SJSA1 (cell line): ENCODE measurements around the gene NUB1. TPM values are rescaled to one million over a fixed set of nuclear protein-coding genes. Genes with fewer than 3 reads are reported as not detected.
"Not testable (repeated sequence)": the region's sequence is repeated elsewhere in the genome, so short reads cannot be mapped to it uniquely, and the experiment has no call there.

Experiments used
- DNase-seq, 2 experiments: peaks; one replicate each; pipeline ENCODE4 v3.0.0-alpha.2; 2015 to 2020; ENCODE audit warnings: low spot score in 2 of 2, low read depth in 1 of 2
- H3K27ac ChIP-seq: fragments of 250-450 bp; sonication (Bioruptor Pico); 2 replicates; pipeline ENCODE4 v1.5.1; 2020; ENCODE audit warnings: mild to moderate bottlenecking, moderate library complexity
- H3K27me3 ChIP-seq: fragments of 250-450 bp; sonication (Bioruptor Pico); replicated peaks from 2 replicates; pipeline ENCODE4 v1.5.1; 2020; ENCODE audit warnings: mild to moderate bottlenecking, moderate library complexity
- H3K36me3 ChIP-seq: fragments of 250-450 bp; sonication (Bioruptor Pico); 2 replicates; pipeline ENCODE4 v1.5.1; 2020; ENCODE audit warnings: mild to moderate bottlenecking
- H3K4me1 ChIP-seq: fragments of 250-450 bp; sonication (Bioruptor Pico); replicated peaks from 2 replicates; pipeline ENCODE4 v1.6.1; 2021; ENCODE audit warnings: mild to moderate bottlenecking
- H3K4me3 ChIP-seq: fragments of 250-450 bp; sonication (Bioruptor Pico); 2 replicates; pipeline ENCODE4 v1.5.1; 2020; ENCODE audit warnings: mild to moderate bottlenecking
- H3K9me3 ChIP-seq: fragments of 250-450 bp; sonication (Bioruptor Pico); replicated peaks from 2 replicates; pipeline ENCODE4 v1.5.1; 2020; ENCODE audit warnings: mild to moderate bottlenecking
- total RNA-seq: library from RNA; depleted of rRNA; stranded (reverse); fragments of >200 nt; shearing (Covaris generic); gene quantifications from 2 replicates; pipeline ENCODE4 v1.2.3, GENCODE V29; 2014; rRNA removed

NUB1 gene
- total RNA-seq = 50.6 and 50.7 TPM in 2 replicates

GRCh38 chr7:151341357-151342101 lies at the start of gene NUB1:
TSS of gene NUB1 (plus strand) at chr7:151341812. CDS start at chr7:151345350, 3,538 bp downstream.
- H3K36me3 ChIP-seq = peaks cover 17% of the 10 kb centered on the region
- no peaks in the 10 kb centered on the region for H3K27me3 ChIP-seq
- no peak within 1 kb of the TSS for H3K27ac ChIP-seq
- H3K4me3 ChIP-seq = peak within 1 kb of the TSS; percentile 79
- peak; percentile 90 for DNase-seq
- H3K4me1 ChIP-seq = peaks cover 8% of the 10 kb centered on the region; the same call in 1 of the 2 replicates
- H3K9me3 ChIP-seq = no peaks in the 10 kb centered on the region

- Histone ChIP-seq H3K27ac (no peak overlapping the region), H3K36me3 (no peaks in the 10 kb centered on the region), H3K4me3 (no peak overlapping the region), H3K9me3 (no peaks in the 10 kb centered on the region), H3K4me1 (no peaks in the 10 kb centered on the region), H3K27me3 (peaks cover 11% of the 10 kb centered on the region)
- DNase-seq = no peak
These were observed 48.8 kb upstream of the NUB1 start for GRCh38 chr7:151292850-151293249.

DNA sequence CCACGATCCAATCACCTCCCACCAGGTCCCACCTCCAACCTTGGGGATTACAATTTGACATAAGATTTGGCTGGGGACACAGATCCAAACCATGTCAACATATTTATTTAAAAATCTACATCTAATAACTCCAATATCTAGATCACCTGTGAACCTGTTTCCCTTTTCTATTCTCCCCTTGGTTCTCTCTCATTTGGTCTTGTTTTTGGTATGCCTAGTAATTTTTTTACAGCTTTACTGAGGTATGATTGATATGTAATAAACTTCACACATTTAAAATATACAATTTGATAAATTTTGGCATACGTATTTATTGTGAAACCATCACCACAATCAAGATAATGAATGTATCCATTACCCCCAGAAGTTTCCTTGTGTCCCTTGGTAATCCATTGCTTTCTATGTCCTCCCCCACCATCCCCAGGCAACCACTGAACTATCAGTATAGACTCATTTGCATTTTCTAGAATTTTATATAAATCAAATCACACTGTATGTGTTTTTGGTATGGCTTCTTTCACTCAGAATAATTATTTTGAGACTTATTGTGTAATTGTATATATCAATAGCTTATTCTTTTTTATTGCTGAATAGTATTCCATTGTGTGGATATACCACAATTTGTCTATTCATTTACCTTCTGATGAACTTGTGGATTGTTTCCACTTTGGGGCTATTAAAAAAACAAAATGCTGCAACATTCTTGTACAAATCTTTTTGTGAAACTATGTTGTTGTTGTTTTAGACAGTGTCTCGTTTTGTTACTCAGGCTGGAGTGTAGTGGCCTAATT lies 45.2 kb upstream of the NUB1 start:
- no peak overlapping the region for H3K27ac ChIP-seq
- no peak overlapping the region for H3K4me3 ChIP-seq
- peaks cover 11% of the 10 kb centered on the region for H3K27me3 ChIP-seq

DNA sequence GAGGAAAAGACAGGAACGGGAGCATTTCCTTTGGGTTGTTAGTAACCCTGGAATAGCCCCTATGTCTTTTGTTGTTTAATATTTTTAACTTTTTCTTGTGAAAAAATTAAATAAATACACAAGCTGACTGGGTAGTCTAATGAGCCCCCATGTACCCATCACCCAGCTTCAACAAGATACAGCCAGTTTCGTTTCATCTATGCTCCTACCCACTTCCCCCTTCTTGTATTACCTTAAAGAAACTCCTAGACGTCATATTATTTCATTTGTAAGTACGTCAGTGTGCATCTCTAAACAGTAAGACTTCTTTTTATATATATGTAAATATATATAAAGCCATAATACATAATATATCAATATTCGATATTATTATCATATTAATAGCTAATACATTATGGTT lies 42.8 kb upstream of the NUB1 start:
- H3K36me3 ChIP-seq = no peaks in the 10 kb centered on the region
- H3K4me3 ChIP-seq = no peak overlapping the region
- DNase-seq = no peak
- no peaks in the 10 kb centered on the region for H3K9me3 ChIP-seq
- peaks cover 4% of the 10 kb centered on the region for H3K4me1 ChIP-seq
- H3K27ac ChIP-seq = no peak overlapping the region
- peaks cover 17% of the 10 kb centered on the region for H3K27me3 ChIP-seq

More for the DNA sequence above, 45.2 kb upstream of the NUB1 start:
- Histone ChIP-seq H3K36me3 (no peaks in the 10 kb centered on the region), H3K9me3 (no peaks in the 10 kb centered on the region), H3K4me1 (no peaks in the 10 kb centered on the region)
- no peak for DNase-seq

- peaks cover 14% of the 10 kb centered on the region for H3K27me3 ChIP-seq
- DNase-seq = peak in 1 of 2 experiments; percentile 5
- peaks cover 4% of the 10 kb centered on the region for H3K4me1 ChIP-seq
- no peaks in the 10 kb centered on the region for H3K36me3 ChIP-seq
- no peak overlapping the region for H3K27ac ChIP-seq
- no peak overlapping the region for H3K4me3 ChIP-seq
- no peaks in the 10 kb centered on the region for H3K9me3 ChIP-seq
These were observed 42.1 kb upstream of the NUB1 start for GRCh38 chr7:151299530-151299929.

- peaks cover 4% of the 10 kb centered on the region for H3K4me1 ChIP-seq
These were observed 41.5 kb upstream of the NUB1 start for GRCh38 chr7:151299940-151300645.

DNA sequence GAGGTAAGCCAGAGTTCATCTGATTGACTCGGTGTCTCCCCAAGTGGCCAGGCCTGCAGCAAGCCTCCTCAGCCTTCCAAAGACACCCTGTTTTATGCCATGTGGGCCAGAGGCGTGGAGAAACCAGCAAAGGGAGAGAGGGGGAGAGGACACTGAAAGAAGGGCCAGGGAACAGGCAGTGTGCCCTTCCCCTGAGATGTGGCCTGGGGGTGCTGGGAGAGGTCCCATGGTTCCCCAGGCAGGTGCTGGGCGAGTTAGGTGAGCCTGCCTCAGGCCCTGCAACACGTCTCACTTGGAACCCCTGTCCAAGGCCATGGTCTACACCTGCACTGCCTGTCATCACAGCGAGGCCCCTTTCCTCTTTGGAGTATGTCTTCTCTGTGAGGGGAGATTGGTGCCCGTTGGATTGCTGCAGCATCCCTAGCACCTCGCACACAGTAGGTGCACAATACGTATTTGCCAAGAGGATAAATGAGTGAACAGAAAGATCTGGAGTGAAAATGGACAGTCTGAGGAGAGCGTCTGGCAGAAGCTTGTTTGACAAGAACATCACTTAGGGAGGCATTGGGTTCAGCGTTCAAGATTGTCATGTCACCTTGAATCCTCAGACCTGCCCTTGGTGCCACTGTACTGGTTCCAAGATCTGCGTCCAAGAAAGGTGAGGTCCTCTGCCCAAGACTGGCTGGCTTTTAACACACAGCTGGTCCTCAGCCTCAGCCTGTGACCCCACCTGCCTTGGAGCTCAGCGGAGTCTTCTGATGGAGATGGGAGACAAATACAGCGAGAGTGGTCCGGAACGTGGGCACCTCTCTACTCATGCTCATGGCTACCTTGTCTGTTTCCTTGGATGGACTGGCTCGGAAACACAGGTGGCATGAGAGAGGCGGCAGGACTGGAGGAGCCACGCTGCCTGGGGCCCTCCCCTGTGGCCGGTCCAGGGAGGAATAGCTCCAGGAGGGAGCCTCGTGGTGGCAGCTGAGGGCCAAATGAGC lies 39.8 kb upstream of the NUB1 start:
- peak in 1 of 2 experiments; percentile 34 for DNase-seq
- peaks cover 4% of the 10 kb centered on the region for H3K4me1 ChIP-seq
- peaks cover 15% of the 10 kb centered on the region; the same call in 1 of the 2 replicates for H3K27me3 ChIP-seq
- H3K4me3 ChIP-seq = no peak overlapping the region
- H3K36me3 ChIP-seq = no peaks in the 10 kb centered on the region
- no peak overlapping the region for H3K27ac ChIP-seq
- no peaks in the 10 kb centered on the region for H3K9me3 ChIP-seq

More at GRCh38 chr7:151299940-151300645, 41.5 kb upstream of the NUB1 start:
- H3K36me3 ChIP-seq = no peaks in the 10 kb centered on the region
- no peak overlapping the region for H3K27ac ChIP-seq
- H3K9me3 ChIP-seq = no peaks in the 10 kb centered on the region
- H3K27me3 ChIP-seq = peaks cover 12% of the 10 kb centered on the region; the same call in 1 of the 2 replicates
- no peak overlapping the region for H3K4me3 ChIP-seq
- peak in 1 of 2 experiments; percentile 28 for DNase-seq

DNA sequence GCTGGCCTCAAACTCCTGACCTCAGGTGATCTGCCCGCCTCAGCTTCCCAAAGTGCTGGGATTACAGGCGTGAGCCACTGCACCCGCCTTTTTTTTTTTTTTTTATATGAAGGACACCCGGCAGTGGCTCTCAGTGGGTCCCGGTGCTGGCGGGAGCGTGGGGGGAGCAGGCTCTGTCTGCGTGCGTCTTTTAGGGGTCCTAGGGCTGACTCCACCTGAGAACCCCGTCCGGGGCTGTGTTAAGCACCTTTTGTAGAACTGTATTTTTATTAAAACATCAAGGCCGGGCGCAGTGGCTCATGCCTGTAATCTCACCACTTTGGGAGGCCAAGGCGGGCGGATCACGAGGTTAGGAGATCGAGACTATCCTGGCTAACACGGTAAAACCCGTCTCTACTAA lies 37.4 kb upstream of the NUB1 start:
- H3K4me3 ChIP-seq, H3K4me1 ChIP-seq, H3K36me3 ChIP-seq, H3K9me3 ChIP-seq, H3K27ac ChIP-seq: not testable (repeated sequence)
- peaks cover 15% of the 10 kb centered on the region; the same call in 1 of the 2 replicates for H3K27me3 ChIP-seq
- peak in 1 of 2 experiments; percentile 25 for DNase-seq

- Histone ChIP-seq H3K4me3 (no peak overlapping the region), H3K27me3 (peaks cover 15% of the 10 kb centered on the region; the same call in 1 of the 2 replicates)
- peak in 1 of 2 experiments; percentile 8 for DNase-seq
These were observed 36.8 kb upstream of the NUB1 start for GRCh38 chr7:151304856-151305255.

DNA sequence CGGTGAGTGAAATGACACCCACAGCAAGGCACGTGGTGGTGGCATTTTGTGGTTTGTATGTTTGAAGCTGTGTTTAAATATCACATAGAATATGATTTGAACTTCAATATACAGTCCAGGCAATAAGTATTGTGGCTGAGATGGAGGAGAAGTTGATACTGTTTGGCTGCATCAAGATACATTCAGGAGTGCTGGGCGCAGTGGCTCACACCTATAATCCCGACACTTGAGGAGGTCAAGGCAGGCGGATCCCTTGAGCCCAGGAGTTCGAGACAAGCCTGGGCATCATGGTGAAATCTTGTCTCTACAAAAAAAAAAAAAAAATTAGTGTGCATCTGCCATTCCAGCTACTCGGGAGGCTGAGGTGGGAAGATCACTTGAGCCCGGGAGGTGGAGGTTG lies 35.2 kb upstream of the NUB1 start:
- H3K9me3 ChIP-seq = peaks cover 3% of the 10 kb centered on the region
- H3K27ac ChIP-seq = no peak overlapping the region
- no peaks in the 10 kb centered on the region for H3K36me3 ChIP-seq
- H3K4me3 ChIP-seq = no peak overlapping the region
- peak in 1 of 2 experiments; percentile 9 for DNase-seq
- H3K27me3 ChIP-seq = peaks cover 15% of the 10 kb centered on the region
- H3K4me1 ChIP-seq = peaks cover 4% of the 10 kb centered on the region

More at GRCh38 chr7:151304856-151305255, 36.8 kb upstream of the NUB1 start:
- H3K27ac ChIP-seq = no peak overlapping the region
- no peaks in the 10 kb centered on the region for H3K9me3 ChIP-seq
- H3K36me3 ChIP-seq = no peaks in the 10 kb centered on the region
- H3K4me1 ChIP-seq = peaks cover 4% of the 10 kb centered on the region

DNA sequence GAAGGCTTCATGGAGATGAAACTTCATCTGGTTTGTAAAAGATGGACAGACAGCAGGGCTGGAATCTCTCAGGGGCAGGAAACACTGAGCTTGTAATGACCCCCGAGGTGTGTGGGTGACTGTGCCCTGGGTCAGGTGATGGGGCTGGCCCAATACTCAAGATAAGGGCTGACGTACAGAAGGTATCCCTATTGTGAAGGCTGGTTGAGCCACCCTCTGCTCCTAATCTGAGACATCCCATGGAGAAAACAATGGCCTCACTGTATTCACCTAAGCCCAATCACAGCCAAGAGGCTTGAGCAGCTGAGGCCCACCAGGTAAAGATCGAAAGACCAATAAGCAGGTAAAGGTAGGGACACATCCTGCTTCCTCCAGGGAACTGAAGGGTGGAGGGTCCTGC lies 34.8 kb upstream of the NUB1 start:
- Histone ChIP-seq H3K36me3 (no peaks in the 10 kb centered on the region), H3K27me3 (peaks cover 15% of the 10 kb centered on the region), H3K4me1 (peaks cover 4% of the 10 kb centered on the region), H3K9me3 (peaks cover 6% of the 10 kb centered on the region), H3K4me3 (no peak overlapping the region), H3K27ac (no peak overlapping the region)
- peak in 1 of 2 experiments; percentile 16 for DNase-seq

DNA sequence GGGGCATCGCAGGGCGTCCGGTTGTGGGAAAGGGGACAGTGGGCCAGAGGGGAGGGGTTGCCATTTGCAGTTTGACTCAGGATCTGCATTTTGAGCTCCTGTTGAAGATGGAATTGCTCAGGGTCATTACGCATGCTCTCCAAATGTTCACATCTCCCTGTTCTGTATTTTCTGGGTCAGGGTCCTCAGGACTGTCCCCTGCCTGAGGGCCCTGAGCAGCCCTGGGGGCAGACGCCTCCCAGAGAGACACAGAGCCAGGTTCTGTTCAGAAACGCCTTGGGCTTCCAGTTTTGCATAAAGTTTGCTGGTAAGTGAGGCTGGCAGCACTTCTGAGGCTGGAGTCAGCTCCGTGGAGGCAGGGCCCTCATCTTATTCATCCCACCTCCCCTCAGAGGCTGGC lies 34.1 kb upstream of the NUB1 start:
- H3K4me3 ChIP-seq = no peak overlapping the region
- DNase-seq = peak in 1 of 2 experiments; percentile 42
- no peak overlapping the region for H3K27ac ChIP-seq
- H3K4me1 ChIP-seq = peaks cover 4% of the 10 kb centered on the region
- peaks cover 15% of the 10 kb centered on the region for H3K27me3 ChIP-seq
- H3K36me3 ChIP-seq = no peaks in the 10 kb centered on the region
- peaks cover 6% of the 10 kb centered on the region for H3K9me3 ChIP-seq
